ENCODE data around the gene NPAS3.

DNA sequence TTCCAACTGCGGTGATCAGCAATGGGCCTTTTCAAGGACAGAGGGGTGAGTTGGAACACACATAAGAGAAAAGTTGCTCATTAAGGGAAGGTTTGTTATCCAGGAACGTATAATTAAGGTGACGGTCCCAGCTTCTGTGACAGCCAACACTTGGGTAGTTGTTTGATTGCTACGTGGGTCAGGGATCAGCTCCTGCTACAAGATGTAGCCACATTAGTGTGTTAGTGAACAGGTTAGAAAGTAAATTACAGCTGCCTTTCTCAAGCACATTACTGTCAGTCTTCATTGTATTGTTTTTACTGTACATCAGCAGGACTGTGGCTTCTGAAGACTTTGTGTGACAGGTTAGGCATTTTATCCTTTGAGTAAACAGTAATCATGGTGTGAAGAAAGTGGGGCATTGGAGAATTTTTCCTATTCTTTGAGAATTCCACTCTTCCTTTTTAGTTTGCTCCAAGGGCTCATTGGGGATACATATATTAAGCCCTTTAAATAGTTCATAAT is 781.7 kb downstream of the NPAS3 start:
- no peak for TF ChIP-seq EP300 (IDR thresholded peaks at IDR 0.05)
- TF ChIP-seq, protein P1, sequence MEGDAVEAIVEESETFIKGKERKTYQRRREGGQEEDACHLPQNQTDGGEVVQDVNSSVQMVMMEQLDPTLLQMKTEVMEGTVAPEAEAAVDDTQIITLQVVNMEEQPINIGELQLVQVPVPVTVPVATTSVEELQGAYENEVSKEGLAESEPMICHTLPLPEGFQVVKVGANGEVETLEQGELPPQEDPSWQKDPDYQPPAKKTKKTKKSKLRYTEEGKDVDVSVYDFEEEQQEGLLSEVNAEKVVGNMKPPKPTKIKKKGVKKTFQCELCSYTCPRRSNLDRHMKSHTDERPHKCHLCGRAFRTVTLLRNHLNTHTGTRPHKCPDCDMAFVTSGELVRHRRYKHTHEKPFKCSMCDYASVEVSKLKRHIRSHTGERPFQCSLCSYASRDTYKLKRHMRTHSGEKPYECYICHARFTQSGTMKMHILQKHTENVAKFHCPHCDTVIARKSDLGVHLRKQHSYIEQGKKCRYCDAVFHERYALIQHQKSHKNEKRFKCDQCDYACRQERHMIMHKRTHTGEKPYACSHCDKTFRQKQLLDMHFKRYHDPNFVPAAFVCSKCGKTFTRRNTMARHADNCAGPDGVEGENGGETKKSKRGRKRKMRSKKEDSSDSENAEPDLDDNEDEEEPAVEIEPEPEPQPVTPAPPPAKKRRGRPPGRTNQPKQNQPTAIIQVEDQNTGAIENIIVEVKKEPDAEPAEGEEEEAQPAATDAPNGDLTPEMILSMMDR (IDR thresholded peaks at IDR 0.05) = no peak

All from tibial nerve (tissue), 4 donors.